ENCODE measurements around the gene GBA3. TPM values are rescaled to one million over a fixed set of nuclear protein-coding genes. Genes with fewer than 3 reads are reported as not detected.

GBA3 gene
- total and polyA plus RNA-seq, 2 donors, result 0.28 to 0.37 TPM

GRCh38 chr4:22668702-22669101, 24.0 kb upstream of the GBA3 start:
- Histone ChIP-seq H3K9me3 (ENCODE audit: control insufficient read depth in 2 of 2, insufficient read depth in 1 of 2, low read length in 1 of 2) (no peaks in the 10 kb centered on the region), H3K36me3 (ENCODE audit: control insufficient read depth in 2 of 2, insufficient read depth in 2 of 2, low read length in 1 of 2) (no peaks in the 10 kb centered on the region), H3K27me3 (ENCODE audit: control insufficient read depth in 2 of 2, insufficient read depth in 1 of 2, low read length in 1 of 2) (no peaks in the 10 kb centered on the region), H3K27ac (ENCODE audit: low read depth in 1 of 2, low read length in 1 of 2) (peak overlapping the region in 1 of 2 donors; percentile 77), H3K4me1 (ENCODE audit: control insufficient read depth in 2 of 2, insufficient read depth in 2 of 2, low read length in 2 of 2) (peaks cover 0 to 19% of the 10 kb centered on the region in 2 donors), H3K4me3 (ENCODE audit: low read length in 2 of 2) (no peak overlapping the region)
- DNase-seq (ENCODE audit: low read depth in 6 of 9, low spot score in 9 of 9), result no peak

- DNase-seq (ENCODE audit: low read depth in 6 of 9, low spot score in 9 of 9), result no peak
- Histone ChIP-seq H3K36me3 (ENCODE audit: control insufficient read depth in 2 of 2, insufficient read depth in 2 of 2, low read length in 1 of 2) (no peaks in the 10 kb centered on the region), H3K27me3 (ENCODE audit: control insufficient read depth in 2 of 2, insufficient read depth in 1 of 2, low read length in 1 of 2) (no peaks in the 10 kb centered on the region), H3K9me3 (ENCODE audit: control insufficient read depth in 2 of 2, insufficient read depth in 1 of 2, low read length in 1 of 2) (no peaks in the 10 kb centered on the region), H3K4me3 (ENCODE audit: low read length in 2 of 2) (no peak overlapping the region), H3K27ac (ENCODE audit: low read depth in 1 of 2, low read length in 1 of 2) (no peak overlapping the region), H3K4me1 (ENCODE audit: control insufficient read depth in 2 of 2, insufficient read depth in 2 of 2, low read length in 2 of 2) (peaks cover 0 to 23% of the 10 kb centered on the region in 2 donors)
- WGBS, result 91% methylated on average over 1 of the region's 1 CpG
Measured at GRCh38 chr4:22670956-22671355, 21.8 kb upstream of the GBA3 start.

- Histone ChIP-seq H3K4me1 (ENCODE audit: control insufficient read depth in 2 of 2, insufficient read depth in 2 of 2, low read length in 2 of 2) (peaks cover 6 to 32% of the 10 kb centered on the region in 2 donors), H3K27me3 (ENCODE audit: control insufficient read depth in 2 of 2, insufficient read depth in 1 of 2, low read length in 1 of 2) (no peaks in the 10 kb centered on the region), H3K27ac (ENCODE audit: low read depth in 1 of 2, low read length in 1 of 2) (peak overlapping the region in 1 of 2 donors; percentile 75), H3K36me3 (ENCODE audit: control insufficient read depth in 2 of 2, insufficient read depth in 2 of 2, low read length in 1 of 2) (no peaks in the 10 kb centered on the region), H3K9me3 (ENCODE audit: control insufficient read depth in 2 of 2, insufficient read depth in 1 of 2, low read length in 1 of 2) (no peaks in the 10 kb centered on the region), H3K4me3 (ENCODE audit: low read length in 2 of 2) (no peak overlapping the region)
- 76% methylated on average over 1 of the region's 1 CpG for WGBS
- DNase-seq (ENCODE audit: low read depth in 6 of 9, low spot score in 9 of 9), result peak in 3 of 9 donors; percentile 35 to 74 (median 48)
Measured at GRCh38 chr4:22672519-22672918, 20.2 kb upstream of the GBA3 start.

GRCh38 chr4:22672944-22673343, 19.8 kb upstream of the GBA3 start:
- 35% methylated on average over 4 of the region's 4 CpGs for WGBS
- Histone ChIP-seq H3K9me3 (ENCODE audit: control insufficient read depth in 2 of 2, insufficient read depth in 1 of 2, low read length in 1 of 2) (no peaks in the 10 kb centered on the region), H3K27me3 (ENCODE audit: control insufficient read depth in 2 of 2, insufficient read depth in 1 of 2, low read length in 1 of 2) (no peaks in the 10 kb centered on the region), H3K4me1 (ENCODE audit: control insufficient read depth in 2 of 2, insufficient read depth in 2 of 2, low read length in 2 of 2) (peaks cover 6 to 32% of the 10 kb centered on the region in 2 donors), H3K27ac (ENCODE audit: low read depth in 1 of 2, low read length in 1 of 2) (peak overlapping the region in 1 of 2 donors; percentile 75), H3K4me3 (ENCODE audit: low read length in 2 of 2) (no peak overlapping the region), H3K36me3 (ENCODE audit: control insufficient read depth in 2 of 2, insufficient read depth in 2 of 2, low read length in 1 of 2) (no peaks in the 10 kb centered on the region)
- peak in 5 of 9 donors; percentile 48 to 83 (median 49) for DNase-seq (ENCODE audit: low read depth in 6 of 9, low spot score in 9 of 9)

- no peaks in the 10 kb centered on the region for H3K27me3 ChIP-seq (ENCODE audit: control insufficient read depth in 2 of 2, insufficient read depth in 1 of 2, low read length in 1 of 2)
- WGBS, result 95% methylated on average over 1 of the region's 1 CpG
- no peak for DNase-seq (ENCODE audit: low read depth in 6 of 9, low spot score in 9 of 9)
- no peaks in the 10 kb centered on the region for H3K9me3 ChIP-seq (ENCODE audit: control insufficient read depth in 2 of 2, insufficient read depth in 1 of 2, low read length in 1 of 2)
- H3K36me3 ChIP-seq (ENCODE audit: control insufficient read depth in 2 of 2, insufficient read depth in 2 of 2, low read length in 1 of 2), result no peaks in the 10 kb centered on the region
- H3K27ac ChIP-seq (ENCODE audit: low read depth in 1 of 2, low read length in 1 of 2), result no peak overlapping the region
- no peak overlapping the region for H3K4me3 ChIP-seq (ENCODE audit: low read length in 2 of 2)
- H3K4me1 ChIP-seq (ENCODE audit: control insufficient read depth in 2 of 2, insufficient read depth in 2 of 2, low read length in 2 of 2), result peaks cover 6 to 28% of the 10 kb centered on the region in 2 donors
Measured at GRCh38 chr4:22674700-22675099, 18.0 kb upstream of the GBA3 start.

GRCh38 chr4:22676063-22676462, 16.7 kb upstream of the GBA3 start:
- Histone ChIP-seq H3K4me3 (ENCODE audit: low read length in 2 of 2) (no peak overlapping the region), H3K27me3 (ENCODE audit: control insufficient read depth in 2 of 2, insufficient read depth in 1 of 2, low read length in 1 of 2) (no peaks in the 10 kb centered on the region), H3K36me3 (ENCODE audit: control insufficient read depth in 2 of 2, insufficient read depth in 2 of 2, low read length in 1 of 2) (no peaks in the 10 kb centered on the region), H3K4me1 (ENCODE audit: control insufficient read depth in 2 of 2, insufficient read depth in 2 of 2, low read length in 2 of 2) (peaks cover 6 to 25% of the 10 kb centered on the region in 2 donors), H3K27ac (ENCODE audit: low read depth in 1 of 2, low read length in 1 of 2) (peak overlapping the region; percentile 36 to 46), H3K9me3 (ENCODE audit: control insufficient read depth in 2 of 2, insufficient read depth in 1 of 2, low read length in 1 of 2) (no peaks in the 10 kb centered on the region)
- 97% methylated on average over 1 of the region's 1 CpG for WGBS
- no peak for DNase-seq (ENCODE audit: low read depth in 6 of 9, low spot score in 9 of 9)

- Histone ChIP-seq H3K4me1 (ENCODE audit: control insufficient read depth in 2 of 2, insufficient read depth in 2 of 2, low read length in 2 of 2) (peaks cover 6 to 20% of the 10 kb centered on the region in 2 donors), H3K27me3 (ENCODE audit: control insufficient read depth in 2 of 2, insufficient read depth in 1 of 2, low read length in 1 of 2) (no peaks in the 10 kb centered on the region), H3K4me3 (ENCODE audit: low read length in 2 of 2) (no peak overlapping the region), H3K9me3 (ENCODE audit: control insufficient read depth in 2 of 2, insufficient read depth in 1 of 2, low read length in 1 of 2) (no peaks in the 10 kb centered on the region), H3K36me3 (ENCODE audit: control insufficient read depth in 2 of 2, insufficient read depth in 2 of 2, low read length in 1 of 2) (no peaks in the 10 kb centered on the region), H3K27ac (ENCODE audit: low read depth in 1 of 2, low read length in 1 of 2) (no peak overlapping the region)
- 95% methylated on average over 1 of the region's 1 CpG for WGBS
- DNase-seq (ENCODE audit: low read depth in 6 of 9, low spot score in 9 of 9), result no peak
Measured at GRCh38 chr4:22677780-22678179, 15.0 kb upstream of the GBA3 start.

- Histone ChIP-seq H3K9me3 (ENCODE audit: control insufficient read depth in 2 of 2, insufficient read depth in 1 of 2, low read length in 1 of 2) (no peaks in the 10 kb centered on the region), H3K4me1 (ENCODE audit: control insufficient read depth in 2 of 2, insufficient read depth in 2 of 2, low read length in 2 of 2) (peaks cover 6 to 14% of the 10 kb centered on the region in 2 donors), H3K27me3 (ENCODE audit: control insufficient read depth in 2 of 2, insufficient read depth in 1 of 2, low read length in 1 of 2) (no peaks in the 10 kb centered on the region), H3K4me3 (ENCODE audit: low read length in 2 of 2) (no peak overlapping the region), H3K27ac (ENCODE audit: low read depth in 1 of 2, low read length in 1 of 2) (no peak overlapping the region), H3K36me3 (ENCODE audit: control insufficient read depth in 2 of 2, insufficient read depth in 2 of 2, low read length in 1 of 2) (no peaks in the 10 kb centered on the region)
- 88% methylated on average over 3 of the region's 3 CpGs for WGBS
- no peak for DNase-seq (ENCODE audit: low read depth in 6 of 9, low spot score in 9 of 9)
Measured at GRCh38 chr4:22678940-22679854, 13.5 kb upstream of the GBA3 start.

- no peaks in the 10 kb centered on the region for H3K9me3 ChIP-seq (ENCODE audit: control insufficient read depth in 2 of 2, insufficient read depth in 1 of 2, low read length in 1 of 2)
- no peak overlapping the region for H3K4me3 ChIP-seq (ENCODE audit: low read length in 2 of 2)
- H3K36me3 ChIP-seq (ENCODE audit: control insufficient read depth in 2 of 2, insufficient read depth in 2 of 2, low read length in 1 of 2), result no peaks in the 10 kb centered on the region
- H3K4me1 ChIP-seq (ENCODE audit: control insufficient read depth in 2 of 2, insufficient read depth in 2 of 2, low read length in 2 of 2), result peaks cover 6 to 14% of the 10 kb centered on the region in 2 donors
- H3K27ac ChIP-seq (ENCODE audit: low read depth in 1 of 2, low read length in 1 of 2), result no peak overlapping the region
- H3K27me3 ChIP-seq (ENCODE audit: control insufficient read depth in 2 of 2, insufficient read depth in 1 of 2, low read length in 1 of 2), result no peaks in the 10 kb centered on the region
- DNase-seq (ENCODE audit: low read depth in 6 of 9, low spot score in 9 of 9), result no peak
- WGBS, result 37% methylated on average over 4 of the region's 4 CpGs
Measured at GRCh38 chr4:22680065-22680642, 12.6 kb upstream of the GBA3 start.
